GM13977 (cell line): ENCODE data around the gene KDSR.

Experiments used
- DNase-seq: peaks from one replicate; pipeline ENCODE4 v3.0.0; 2012; ENCODE audit warnings: low spot score
- in situ Hi-C: fragments of 300-500 bp; cut with MboI; formaldehyde crosslinking; loops from one replicate; pipeline ENCODE4 v1.12.0; 2022; ENCODE audit warnings: low sequenced_read_pairs, low pct_unique_long_range_greater_than_20kb, mixed read lengths, inconsistent platforms; ENCODE audit not compliant: unreplicated experiment
- TF ChIP-seq, protein P1 (sequence below): IDR thresholded peaks from 2 replicates; pipeline ENCODE4 v1.5.1; 2012; ENCODE audit warnings: mild to moderate bottlenecking, control low read depth; ENCODE audit not compliant: insufficient read depth; ENCODE audit errors: extremely low read depth, missing control alignments

The KDSR gene

DNA sequence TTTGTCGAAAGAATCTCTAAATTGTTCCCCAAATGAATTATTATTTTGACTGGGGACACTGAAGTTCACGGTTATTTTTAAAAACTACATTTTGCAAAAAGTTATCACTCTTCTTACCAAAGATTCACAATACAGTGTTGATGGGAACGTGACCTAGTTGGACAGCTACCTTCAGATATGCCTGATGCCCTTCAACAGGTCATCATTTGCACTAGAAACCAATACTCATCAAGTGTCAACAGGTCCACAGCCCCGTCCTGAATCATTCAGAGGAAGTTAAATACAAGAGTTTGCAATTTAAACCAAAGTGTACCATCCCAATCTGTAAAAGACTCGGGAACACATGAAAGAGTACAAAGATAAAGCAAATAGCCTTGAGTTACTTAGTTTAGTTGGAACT lies 75.7 kb downstream of the KDSR start:
- in situ Hi-C loops = no loop called here
- TF ChIP-seq, protein P1, sequence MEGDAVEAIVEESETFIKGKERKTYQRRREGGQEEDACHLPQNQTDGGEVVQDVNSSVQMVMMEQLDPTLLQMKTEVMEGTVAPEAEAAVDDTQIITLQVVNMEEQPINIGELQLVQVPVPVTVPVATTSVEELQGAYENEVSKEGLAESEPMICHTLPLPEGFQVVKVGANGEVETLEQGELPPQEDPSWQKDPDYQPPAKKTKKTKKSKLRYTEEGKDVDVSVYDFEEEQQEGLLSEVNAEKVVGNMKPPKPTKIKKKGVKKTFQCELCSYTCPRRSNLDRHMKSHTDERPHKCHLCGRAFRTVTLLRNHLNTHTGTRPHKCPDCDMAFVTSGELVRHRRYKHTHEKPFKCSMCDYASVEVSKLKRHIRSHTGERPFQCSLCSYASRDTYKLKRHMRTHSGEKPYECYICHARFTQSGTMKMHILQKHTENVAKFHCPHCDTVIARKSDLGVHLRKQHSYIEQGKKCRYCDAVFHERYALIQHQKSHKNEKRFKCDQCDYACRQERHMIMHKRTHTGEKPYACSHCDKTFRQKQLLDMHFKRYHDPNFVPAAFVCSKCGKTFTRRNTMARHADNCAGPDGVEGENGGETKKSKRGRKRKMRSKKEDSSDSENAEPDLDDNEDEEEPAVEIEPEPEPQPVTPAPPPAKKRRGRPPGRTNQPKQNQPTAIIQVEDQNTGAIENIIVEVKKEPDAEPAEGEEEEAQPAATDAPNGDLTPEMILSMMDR = no peak
- DNase-seq = no peak

GRCh38 chr18:63290821-63291200 lies 76.2 kb downstream of the KDSR start:
- TF ChIP-seq, protein P1 = no peak

GRCh38 chr18:63290166-63290820 lies 76.7 kb downstream of the KDSR start:
- TF ChIP-seq, protein P1 = no peak
- no peak for DNase-seq
- in situ Hi-C loops = no loop called here

More at GRCh38 chr18:63290821-63291200, 76.2 kb downstream of the KDSR start:
- in situ Hi-C loops = no loop called here
- DNase-seq = no peak

- in situ Hi-C loops = no loop called here
- TF ChIP-seq, protein P1 = no peak
- no peak for DNase-seq
Measured at GRCh38 chr18:63288311-63288710, 78.7 kb downstream of the KDSR start.

- DNase-seq = no peak
- TF ChIP-seq, protein P1 = no peak
- in situ Hi-C loops = no loop called here
Measured at GRCh38 chr18:63287691-63288220, 79.2 kb downstream of the KDSR start.

- DNase-seq = no peak
- TF ChIP-seq, protein P1 = no peak
- in situ Hi-C loops = no loop called here
Measured at GRCh38 chr18:63286926-63287325, 80.1 kb downstream of the KDSR start.
